Renal cortex interstitium (tissue), 11 donors: Measurements from ENCODE around the gene ENTPD8. TPM values are rescaled to one million over a fixed set of nuclear protein-coding genes. Genes with fewer than 3 reads are reported as not detected.
"Not testable (repeated sequence)": the region's sequence is repeated elsewhere in the genome, so short reads cannot be mapped to it uniquely, and the experiment has no call there.

ENCODE experiments used
- DNase-seq, 11 donors: peaks; one replicate each; pipeline ENCODE4 v3.0.0-alpha.2; 2013; ENCODE audit warnings: low read depth in 9 of 11, low spot score in 4 of 11; ENCODE audit errors: extremely low read depth in 1 of 11
- polyA plus RNA-seq, 3 donors: library from polyadenylated mRNA; unstranded; fragments of 120-200 nt; gene quantifications; one replicate each; pipeline ENCODE4 v1.2.1, GENCODE V29; 2013; ENCODE audit not compliant: insufficient read length in 3 of 3

Gene ENTPD8
- polyA plus RNA-seq, 3 donors: 0.14 to 0.68 (median 0.63) TPM

GRCh38 chr9:137478962-137479861, 38.1 kb upstream of the ENTPD8 start:
- no peak for DNase-seq

DNA sequence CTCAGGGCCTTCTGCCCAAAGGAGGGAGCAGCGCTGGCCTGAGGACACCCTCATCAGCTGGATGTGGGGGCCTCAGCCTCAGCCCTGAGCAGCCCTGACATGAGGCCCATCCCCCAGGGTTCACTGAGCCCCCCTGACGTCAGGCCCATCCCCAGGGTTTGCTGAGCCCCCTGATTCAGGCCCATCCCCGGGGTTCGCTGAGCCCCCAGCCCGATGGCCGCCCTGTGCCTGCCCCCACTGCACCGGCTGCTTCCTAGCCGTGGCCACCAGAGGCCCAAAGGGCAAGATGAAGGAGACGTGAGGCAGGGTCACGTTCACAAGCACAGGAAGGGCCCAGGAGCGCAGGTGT, 37.4 kb upstream of the ENTPD8 start:
- no peak for DNase-seq

- DNase-seq: no peak
Observed at GRCh38 chr9:137477778-137478612, 36.8 kb upstream of the ENTPD8 start.

DNA sequence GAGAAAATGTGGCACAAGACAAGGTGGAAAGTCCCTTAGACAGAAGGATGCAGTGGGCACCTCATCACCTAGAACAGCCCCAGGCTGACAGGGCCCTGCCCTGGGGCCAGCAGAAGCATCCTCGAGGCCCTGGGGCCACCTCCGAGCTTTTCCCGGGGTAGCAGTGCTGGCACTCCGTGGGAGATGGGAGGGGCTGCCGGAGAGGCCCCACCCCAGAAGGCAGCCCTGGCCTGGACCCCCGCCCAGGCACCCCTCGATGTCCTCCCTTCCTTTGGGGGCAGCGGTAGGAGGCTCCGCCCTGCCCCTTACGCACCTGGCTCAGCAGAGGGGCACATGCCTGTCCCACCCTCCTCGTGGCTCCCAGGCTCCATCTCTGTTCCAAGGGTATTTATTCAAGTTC, 35.7 kb upstream of the ENTPD8 start:
- DNase-seq: no peak

GRCh38 chr9:137475666-137476065, 34.5 kb upstream of the ENTPD8 start:
- DNase-seq: no peak

DNA sequence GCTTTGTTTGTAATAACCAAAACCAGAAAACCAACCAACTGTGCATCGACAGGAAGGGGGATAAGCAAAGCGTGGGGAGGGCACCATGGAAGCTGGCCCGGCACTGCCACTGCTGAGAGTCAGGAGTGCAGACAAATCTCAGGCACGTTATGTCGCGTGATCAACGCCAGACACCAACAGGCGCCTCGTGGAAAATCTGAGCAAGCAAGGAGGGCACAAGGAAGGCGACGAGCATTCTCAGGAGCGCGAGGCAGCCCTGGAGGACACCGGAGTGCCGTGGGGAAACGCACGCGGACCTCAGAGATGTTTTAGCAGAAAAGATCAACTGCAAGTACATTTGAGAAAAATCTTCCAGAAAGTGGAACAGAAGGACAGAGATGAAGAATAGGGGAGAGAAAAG, 33.1 kb upstream of the ENTPD8 start:
- no peak for DNase-seq

DNA sequence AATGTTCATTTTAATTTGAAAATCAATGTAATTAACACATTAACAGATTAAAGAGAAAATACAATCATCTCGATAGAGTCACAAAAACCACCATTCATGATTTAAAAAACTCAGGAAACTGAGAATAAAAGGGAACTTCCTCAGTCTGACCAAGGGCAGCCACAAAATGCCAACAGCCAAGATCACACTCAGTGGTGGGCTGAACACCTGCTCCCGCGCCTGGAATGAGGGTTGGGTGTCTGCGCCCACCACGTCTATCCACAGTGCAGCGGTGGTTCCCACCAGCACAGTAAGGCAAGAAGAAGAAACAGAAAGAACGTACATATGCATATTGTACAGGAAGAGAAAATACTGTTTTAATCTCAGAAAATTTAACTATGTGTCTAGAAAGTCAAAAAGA, 29.6 kb upstream of the ENTPD8 start:
- DNase-seq: no peak

GRCh38 chr9:137467896-137468295, 26.7 kb upstream of the ENTPD8 start:
- no peak for DNase-seq

DNA sequence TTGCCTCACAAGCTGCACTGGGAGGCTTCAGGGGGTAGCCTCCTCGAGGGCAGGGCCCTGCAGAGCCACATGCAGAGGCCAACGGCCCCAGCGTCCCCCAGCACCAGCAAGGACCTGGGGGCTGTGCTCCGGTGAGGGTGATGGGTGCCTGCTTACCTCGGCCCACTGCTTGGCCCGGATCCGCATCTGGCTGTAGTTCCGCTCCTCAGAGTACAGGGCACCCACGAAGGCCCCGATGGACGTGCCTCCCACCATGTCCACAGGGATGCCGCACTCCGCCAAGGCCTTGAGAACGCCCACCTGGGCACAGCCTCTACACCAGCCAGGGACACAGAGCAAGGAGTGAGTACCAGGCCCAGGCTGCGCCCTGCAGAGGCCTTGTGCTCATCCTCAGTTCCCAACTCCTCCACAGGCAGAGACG, 26.0 kb upstream of the ENTPD8 start:
- no peak for DNase-seq

DNA sequence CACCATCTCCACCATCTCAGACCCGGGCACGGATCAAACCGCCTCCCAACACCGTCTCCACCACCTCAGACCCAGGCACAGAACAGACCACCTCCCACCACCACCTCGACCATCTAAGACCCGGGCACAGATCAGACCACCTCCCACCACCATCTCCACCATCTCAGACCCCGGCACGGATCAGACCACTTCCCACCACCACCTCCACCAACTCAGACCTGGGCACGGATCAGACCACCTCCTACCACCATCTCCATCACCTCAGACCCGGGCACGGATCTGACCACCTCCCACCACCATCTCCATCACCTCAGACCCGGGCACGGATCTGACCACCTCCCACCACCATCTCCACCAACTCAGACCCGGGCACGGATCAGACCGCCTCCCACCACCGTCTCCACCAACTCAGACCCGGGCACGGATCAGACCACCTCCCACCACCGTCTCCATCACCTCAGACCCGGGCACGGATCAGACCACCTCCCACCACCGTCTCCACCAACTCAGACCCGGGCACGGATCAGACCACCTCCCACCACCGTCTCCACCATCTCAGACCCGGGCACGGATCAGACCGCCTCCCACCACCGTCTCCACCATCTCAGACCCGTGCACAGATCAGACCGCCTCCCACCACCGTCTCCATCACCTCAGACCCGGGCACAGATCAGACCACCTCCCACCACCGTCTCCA, 25.4 kb upstream of the ENTPD8 start:
- DNase-seq: not testable (repeated sequence)

- no peak for DNase-seq
Observed at GRCh38 chr9:137465720-137466388, 24.7 kb upstream of the ENTPD8 start.

DNA sequence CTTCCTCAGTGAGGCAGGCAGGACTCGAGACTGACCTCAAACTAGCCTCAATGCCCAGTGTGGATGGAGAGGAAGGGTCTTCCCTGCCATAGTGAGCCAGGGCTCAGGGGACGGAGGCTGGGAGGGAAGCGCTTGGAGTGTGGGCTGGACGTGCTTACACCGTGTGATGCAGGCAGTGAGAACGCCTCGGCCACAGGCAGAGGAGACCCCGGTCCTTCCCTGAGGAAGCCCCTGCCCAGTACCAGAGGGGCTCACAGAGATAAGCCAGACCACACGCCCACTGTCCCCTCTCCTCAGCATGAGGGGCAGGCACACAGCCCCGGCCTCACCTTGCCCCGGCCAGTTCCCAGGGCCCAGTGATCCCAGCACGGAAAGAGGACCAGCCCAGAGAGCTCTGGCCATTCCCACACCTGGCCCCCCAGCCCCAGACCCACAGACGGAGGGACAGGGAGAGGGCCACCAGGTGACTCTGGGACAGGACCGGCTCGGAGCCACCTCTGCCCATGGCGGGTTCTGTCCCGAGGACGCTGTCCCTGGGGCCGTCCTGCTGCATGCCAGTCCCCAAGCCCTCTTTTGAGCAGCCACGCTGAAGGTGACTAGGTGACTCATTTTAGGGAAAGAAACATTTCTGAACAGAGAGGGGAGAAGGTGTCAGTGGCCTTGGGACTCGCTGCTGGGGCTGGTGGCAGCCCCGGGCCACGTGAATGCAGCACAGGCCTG, 24.0 kb upstream of the ENTPD8 start:
- no peak for DNase-seq

DNA sequence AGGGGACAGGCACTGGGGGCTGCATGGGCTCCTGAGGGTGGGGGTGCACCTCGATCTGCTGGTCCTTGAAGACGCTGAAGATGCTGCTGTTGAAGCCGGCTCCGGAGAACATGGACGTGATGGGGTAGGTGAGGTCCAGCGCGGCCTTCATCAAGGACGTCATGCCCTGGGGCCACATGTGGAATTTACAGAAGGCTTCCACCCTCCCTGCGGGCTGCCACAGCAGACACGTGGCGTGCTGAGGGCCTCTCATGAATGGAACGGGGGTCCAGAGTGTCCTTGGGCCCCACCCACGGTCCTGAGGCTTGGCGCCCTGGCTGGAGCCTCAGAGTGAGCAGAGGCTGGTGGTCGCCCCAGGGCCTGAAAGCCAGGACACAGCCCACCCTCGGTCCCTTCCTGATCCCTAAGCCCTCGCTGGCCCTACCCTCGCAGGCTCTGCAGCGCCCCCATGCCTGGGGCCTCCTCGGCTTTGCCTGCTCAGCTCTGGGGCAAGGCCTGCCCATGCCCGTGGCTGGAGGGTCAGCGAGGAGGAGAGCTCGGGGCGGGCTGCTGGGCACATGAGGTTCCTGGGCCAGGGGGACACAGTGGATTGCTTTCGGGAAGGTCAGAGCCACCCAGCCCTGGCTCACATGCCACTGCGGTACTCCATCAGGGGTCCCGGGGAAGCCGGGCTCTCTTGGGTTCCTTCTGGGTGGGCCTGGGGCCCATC, 23.3 kb upstream of the ENTPD8 start:
- no peak for DNase-seq

DNA sequence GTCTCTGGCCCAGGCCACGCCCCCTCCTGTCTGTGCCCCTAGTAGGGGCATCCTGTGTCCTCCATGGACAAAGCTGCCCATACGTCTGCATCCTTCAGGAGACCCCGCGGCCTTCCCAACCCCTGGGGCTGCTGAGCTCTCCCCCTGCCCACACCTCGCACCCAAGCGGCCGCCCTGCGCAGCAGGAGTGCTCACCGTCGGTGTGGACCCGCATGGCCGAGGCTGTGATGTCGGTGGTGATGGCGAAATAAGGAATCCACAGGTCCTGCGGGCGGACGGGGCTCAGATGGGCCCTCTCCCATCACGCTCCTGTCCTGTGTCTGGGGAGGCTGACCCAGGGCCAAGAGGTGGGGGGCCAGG, 22.8 kb upstream of the ENTPD8 start:
- DNase-seq: no peak

DNA sequence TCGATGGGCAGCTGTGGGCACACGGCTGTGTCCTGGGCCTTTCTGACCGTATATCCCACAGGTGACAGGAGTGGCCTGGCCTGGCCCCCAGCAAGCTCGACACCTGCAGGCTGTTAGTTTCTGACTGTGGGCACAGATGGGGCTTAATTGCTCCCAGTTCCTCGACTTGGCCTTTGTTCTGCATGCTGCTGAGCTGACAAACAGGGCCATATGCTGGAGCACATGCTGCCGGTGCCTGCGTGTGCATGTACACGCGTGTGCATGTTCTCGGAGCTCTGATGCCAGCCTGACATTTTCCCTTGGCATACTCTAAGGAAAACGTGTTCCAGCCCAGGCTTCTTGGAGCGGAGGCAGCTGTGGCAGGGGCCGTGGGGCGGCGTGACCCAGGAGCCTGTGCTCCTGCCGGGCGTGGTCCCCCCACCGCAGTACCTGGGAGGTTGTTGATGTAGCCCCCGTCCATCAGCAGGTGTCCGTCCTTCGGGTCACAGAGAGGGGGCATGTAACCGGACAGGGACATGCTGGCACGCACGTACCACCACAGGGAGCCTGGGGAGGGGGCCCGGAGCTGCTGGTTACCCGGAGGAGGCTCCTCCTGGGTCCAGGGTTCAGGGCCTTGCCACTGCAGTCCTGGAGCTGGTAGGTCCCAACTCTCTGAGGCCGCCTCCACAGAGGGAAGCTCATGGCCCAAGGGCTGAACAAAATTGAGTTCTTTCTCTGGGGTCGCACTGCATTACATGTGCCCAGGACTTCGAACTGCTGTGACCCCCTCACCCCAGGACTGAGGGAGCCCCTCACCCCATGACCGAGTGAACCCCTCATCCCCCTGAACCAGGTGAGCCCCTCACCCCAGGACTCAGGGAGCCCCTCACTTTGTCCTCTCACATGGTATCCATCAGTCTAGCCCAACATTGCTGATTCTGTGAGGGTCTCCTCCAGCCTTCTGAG, 22.1 kb upstream of the ENTPD8 start:
- DNase-seq: no peak

DNA sequence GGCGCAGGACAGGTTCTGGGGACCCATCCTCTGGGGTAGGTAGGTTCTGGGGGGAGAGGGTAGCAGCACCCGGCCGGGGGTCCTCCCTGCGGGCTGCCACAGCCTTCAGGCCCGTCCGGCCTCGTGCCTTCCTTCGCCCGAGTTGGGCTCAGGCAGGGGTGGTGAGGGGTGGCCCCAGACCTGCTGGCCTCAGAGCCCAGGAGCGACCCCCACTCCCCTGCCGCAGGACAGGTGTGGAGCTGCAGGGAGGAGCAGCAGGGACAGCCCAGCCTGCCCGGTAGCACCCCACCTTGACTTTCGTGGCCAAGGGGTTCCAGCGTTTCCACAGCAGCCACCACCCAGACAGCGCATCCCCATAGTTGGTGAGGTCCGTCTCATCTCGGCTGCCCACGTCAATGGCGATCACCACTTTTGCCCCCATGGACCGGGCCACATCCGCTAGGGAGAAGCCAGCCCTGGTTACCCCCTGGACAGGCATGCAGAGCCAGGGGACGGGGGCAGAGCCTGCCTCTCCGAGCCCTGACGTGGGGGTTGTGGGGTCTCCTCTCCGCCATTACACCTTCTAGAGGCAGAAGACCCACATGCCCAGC, 21.3 kb upstream of the ENTPD8 start:
- no peak for DNase-seq
